ENCODE measurements around the gene TSHR. TPM values are rescaled to one million over a fixed set of nuclear protein-coding genes. Genes with fewer than 3 reads are reported as not detected.

Gene TSHR
- total and polyA plus RNA-seq, 2 donors (not counting 3 experiments of a cell fraction or from before 2014, with no cell fraction given), result not detected

GRCh38 chr14:81120501-81120900, 165.1 kb downstream of the TSHR start:
- dilution Hi-C loops (cut with MboI; ENCODE audit: extremely low pct_ligation_motif_present, low sequenced_read_pairs) (no loop called here), intact Hi-C loops (cut with micrococcal nuclease) (no loop called here)
- H3K79me2 ChIP-seq (ENCODE audit: control insufficient read depth, insufficient read depth, low read length), result no peaks in the 10 kb centered on the region
- no peaks in the 10 kb centered on the region for H4K20me1 ChIP-seq (replicated peaks; ENCODE audit: control insufficient read depth, extremely low read depth, insufficient read depth, low read length)
- FAIRE-seq (no peak), DNase-seq (ENCODE audit: low read depth, low spot score) (no peak)
- no peak overlapping the region for H3K4me2 ChIP-seq (ENCODE audit: insufficient read depth, low read length)
- no peak overlapping the region for H3K9ac ChIP-seq (replicated peaks; ENCODE audit: extremely low read depth, insufficient read depth, low read length)
- no peak overlapping the region for H2AFZ ChIP-seq (ENCODE audit: low read depth, low read length)
- POLR2A ChIA-PET, result no interaction called here
- TF ChIP-seq POLR2AphosphoS5 (IDR thresholded peaks at IDR 0.05; ENCODE audit: insufficient read depth, low read depth, low read length) (no peak), MYC (IDR thresholded peaks at IDR 0.05; ENCODE audit: low read depth, low read length) (no peak), POLR2A (IDR thresholded peaks at IDR 0.05; ENCODE audit: low read depth, low read length) (no peak), EZH2 (IDR thresholded peaks at IDR 0.05; ENCODE audit: borderline replicate concordance, low read depth, low read length, severe bottlenecking) (no peak), JUN (IDR thresholded peaks at IDR 0.05; ENCODE audit: borderline replicate concordance, insufficient read depth, insufficient read length, low read depth) (no peak), GATA2 (IDR thresholded peaks at IDR 0.05; ENCODE audit: insufficient read depth, insufficient read length, low read depth, low read length) (no peak), FOS (IDR thresholded peaks at IDR 0.05; ENCODE audit: borderline replicate concordance, insufficient read depth, low read length) (no peak)
- TF ChIP-seq, protein P1, sequence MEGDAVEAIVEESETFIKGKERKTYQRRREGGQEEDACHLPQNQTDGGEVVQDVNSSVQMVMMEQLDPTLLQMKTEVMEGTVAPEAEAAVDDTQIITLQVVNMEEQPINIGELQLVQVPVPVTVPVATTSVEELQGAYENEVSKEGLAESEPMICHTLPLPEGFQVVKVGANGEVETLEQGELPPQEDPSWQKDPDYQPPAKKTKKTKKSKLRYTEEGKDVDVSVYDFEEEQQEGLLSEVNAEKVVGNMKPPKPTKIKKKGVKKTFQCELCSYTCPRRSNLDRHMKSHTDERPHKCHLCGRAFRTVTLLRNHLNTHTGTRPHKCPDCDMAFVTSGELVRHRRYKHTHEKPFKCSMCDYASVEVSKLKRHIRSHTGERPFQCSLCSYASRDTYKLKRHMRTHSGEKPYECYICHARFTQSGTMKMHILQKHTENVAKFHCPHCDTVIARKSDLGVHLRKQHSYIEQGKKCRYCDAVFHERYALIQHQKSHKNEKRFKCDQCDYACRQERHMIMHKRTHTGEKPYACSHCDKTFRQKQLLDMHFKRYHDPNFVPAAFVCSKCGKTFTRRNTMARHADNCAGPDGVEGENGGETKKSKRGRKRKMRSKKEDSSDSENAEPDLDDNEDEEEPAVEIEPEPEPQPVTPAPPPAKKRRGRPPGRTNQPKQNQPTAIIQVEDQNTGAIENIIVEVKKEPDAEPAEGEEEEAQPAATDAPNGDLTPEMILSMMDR (IDR thresholded peaks at IDR 0.05; ENCODE audit: extremely low read depth in 1 of 2, insufficient read depth in 1 of 2, low read depth in 1 of 2, low read length in 2 of 2), result no peak
- TF ChIP-seq, protein P2, sequence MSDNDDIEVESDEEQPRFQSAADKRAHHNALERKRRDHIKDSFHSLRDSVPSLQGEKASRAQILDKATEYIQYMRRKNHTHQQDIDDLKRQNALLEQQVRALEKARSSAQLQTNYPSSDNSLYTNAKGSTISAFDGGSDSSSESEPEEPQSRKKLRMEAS (IDR thresholded peaks at IDR 0.05; ENCODE audit: insufficient read depth, insufficient read length), result no peak
- no peaks in the 10 kb centered on the region for H3K36me3 ChIP-seq (ENCODE audit: control insufficient read depth in 2 of 2, extremely low read depth in 1 of 2, insufficient read depth in 2 of 2, low read length in 2 of 2)
- no peaks in the 10 kb centered on the region for H3K9me1 ChIP-seq (replicated peaks; ENCODE audit: control insufficient read depth, extremely low read depth, insufficient read depth, low read length)
- BruUV-seq (replicated peaks), result no TSS peak
- H3K27ac ChIP-seq (ENCODE audit: insufficient read depth, low read depth, low read length), result no peak overlapping the region
- CTCF ChIA-PET, result no interaction called here
- H3K4me3 ChIP-seq (replicated peaks in 1 of 3; ENCODE audit: insufficient read depth in 1 of 3, low read depth in 1 of 3, low read length in 3 of 3), result no peak overlapping the region
- no peaks in the 10 kb centered on the region for H3K9me3 ChIP-seq (replicated peaks; ENCODE audit: control insufficient read depth, insufficient read depth, low read length)
- H3K27me3 ChIP-seq (ENCODE audit: control insufficient read depth in 2 of 2, insufficient read depth in 2 of 2, low read length in 2 of 2), result no peaks in the 10 kb centered on the region
- H3K4me1 ChIP-seq (ENCODE audit: control insufficient read depth, extremely low read depth, insufficient read depth, low read length), result no peaks in the 10 kb centered on the region
